K562 (cell line): ENCODE measurements around the gene LSM4. TPM values are rescaled to one million over a fixed set of nuclear protein-coding genes. Genes with fewer than 3 reads are reported as not detected.

Experiments
- ATAC-seq: fragments of 200-7000 bp; cut with Tn5 transposase; 3 replicates; pipeline ENCODE4 v1.9.1; 2020; ENCODE audit warnings: moderate library complexity
- BruUV-seq: library from RNA; stranded (reverse); fragments of 400-500 nt; replicated peaks from 2 replicates; lab custom pipeline; 2021; lab: Mats Ljungman, UMichigan
- CTCF ChIA-PET: fragments of 300-600 bp; formaldehyde crosslinking; extraction: SDS; loops from one replicate; lab custom pipeline; 2021; ENCODE audit warnings: low intra/inter-chr PET ratio; lab: Yijun Ruan, JAX
- POLR2A ChIA-PET: fragments of 300-600, 350-650 bp; sonication (Branson Sonifier 250); formaldehyde crosslinking; extraction: SDS; loops from one replicate; lab custom pipeline; 2021; ENCODE audit warnings: antibody characterized with exemption, inconsistent platforms; lab: Yijun Ruan, JAX
- DNase-seq, 4 experiments: peaks; one replicate each; pipeline versions ENCODE4 v3.0.0 to v3.0.0-alpha.2; 2011 to 2018; ENCODE audit warnings: low spot score in 3 of 4, mixed read lengths in 3 of 4; ENCODE audit errors: extremely low read depth in 1 of 4
- FAIRE-seq: peaks from 2 replicates; lab custom pipeline; 2011; peaks lifted over from hg19 to GRCh38; lab: Jason Lieb, UNC
- H2AFZ ChIP-seq: 2 replicates; pipeline ENCODE4 v1.6.0; 2011; ENCODE audit warnings: low read depth, low read length, control low read depth, inconsistent platforms
- H3K27ac ChIP-seq: fragments of 200-600 bp; 3 replicates; pipeline ENCODE4 v1.8.0; 2011; ENCODE audit warnings: low read depth, mild to moderate bottlenecking, control low read depth, inconsistent platforms, low read length, moderate library complexity, mixed read lengths; ENCODE audit errors: extremely low read depth
- H3K27me3 ChIP-seq, 2 experiments: fragments of 300-600 bp in 1 of 2; 2 replicates in 1 of 2; 3 replicates in 1 of 2; pipeline versions ENCODE4 v1.6.0 to v1.8.0; 2011; ENCODE audit warnings: inconsistent platforms in 2 of 2, low read length in 2 of 2, mild to moderate bottlenecking in 1 of 2, mixed read lengths in 1 of 2, moderate library complexity in 1 of 2; ENCODE audit not compliant: control insufficient read depth in 2 of 2, insufficient read depth in 2 of 2
- H3K36me3 ChIP-seq: fragments of 300-600 bp; 3 replicates; pipeline ENCODE4 v1.8.0; 2011; ENCODE audit warnings: mild to moderate bottlenecking, low read length, inconsistent platforms; ENCODE audit not compliant: control insufficient read depth, insufficient read depth
- H3K4me1 ChIP-seq, 2 experiments: fragments of 200-600 bp in 1 of 2; replicated peaks in 1 of 2; 2 replicates in 1 of 2; 3 replicates in 1 of 2; pipeline versions ENCODE4 v1.5.1 to v1.8.0; 2011; ENCODE audit warnings: inconsistent platforms in 2 of 2, low read length in 2 of 2, mild to moderate bottlenecking in 1 of 2, mixed read lengths in 1 of 2, moderate library complexity in 1 of 2; ENCODE audit not compliant: control insufficient read depth in 2 of 2, insufficient read depth in 2 of 2
- H3K4me2 ChIP-seq: 2 replicates; pipeline ENCODE4 v1.6.1; 2011; ENCODE audit warnings: low read length, control low read depth, inconsistent platforms, mixed read lengths; ENCODE audit not compliant: insufficient read depth
- H3K4me3 ChIP-seq: fragments of 200-600 bp; sonication (generic), shearing (Covaris generic); 2 replicates; pipeline ENCODE4 v1.5.1; 2016; ENCODE audit warnings: control low read depth, inconsistent platforms
- H3K79me2 ChIP-seq: fragments of 200-600 bp; 3 replicates; pipeline ENCODE4 v1.8.0; 2011; ENCODE audit warnings: low read length, inconsistent platforms; ENCODE audit not compliant: control insufficient read depth, insufficient read depth
- H3K9ac ChIP-seq, 2 experiments: 2 replicates each; pipeline versions ENCODE4 v1.6.0 to v1.6.1; 2011; ENCODE audit warnings: low read depth in 2 of 2, low read length in 2 of 2, control low read depth in 1 of 2, inconsistent platforms in 1 of 2, mild to moderate bottlenecking in 1 of 2, mixed read lengths in 1 of 2; ENCODE audit not compliant: insufficient read depth in 1 of 2
- H3K9me1 ChIP-seq: one replicate; pipeline ENCODE4 v1.6.0; 2011; ENCODE audit warnings: inconsistent platforms, mild to moderate bottlenecking, low read length, moderate library complexity; ENCODE audit not compliant: control insufficient read depth, insufficient read depth
- H3K9me3 ChIP-seq: replicated peaks from 2 replicates; pipeline ENCODE4 v1.5.1; 2011; ENCODE audit warnings: low read depth, low read length, inconsistent platforms; ENCODE audit not compliant: control insufficient read depth, insufficient read depth
- H4K20me1 ChIP-seq: replicated peaks from 2 replicates; pipeline ENCODE4 v1.6.1; 2011; ENCODE audit warnings: low read length, inconsistent platforms, mixed read lengths; ENCODE audit not compliant: control insufficient read depth, insufficient read depth
- BACH1 ChIP-seq: fragments of 200-800 bp; sonication (Bioruptor generic); IDR thresholded peaks from 2 replicates; pipeline ENCODE4 v1.6.1; 2016; ENCODE audit warnings: missing genetic modification characterization, missing compliant biosample characterization
- CREB1 ChIP-seq, 2 experiments: sonication (generic) in 1 of 2; formaldehyde crosslinking in 1 of 2; IDR thresholded peaks; 2 replicates each; pipeline versions ENCODE4 v1.6.1 to v1.8.0; 2012 to 2022; ENCODE audit warnings: inconsistent platforms in 1 of 2, mild to moderate bottlenecking in 1 of 2, missing genetic modification reagents in 1 of 2, moderate library complexity in 1 of 2
- FOXK2 ChIP-seq, 2 experiments: fragments of 450-650 bp; IDR thresholded peaks in 1 of 2; conservative IDR thresholded peaks in 1 of 2; 2 replicates each; pipeline ENCODE4 v1.6.1; 2016; ENCODE audit warnings: low read depth in 2 of 2, mild to moderate bottlenecking in 1 of 2
- GATAD2B ChIP-seq: fragments of 450-650 bp; IDR thresholded peaks from 2 replicates; pipeline ENCODE4 v1.6.1; 2017; ENCODE audit warnings: mild to moderate bottlenecking, borderline replicate concordance
- IRF1 ChIP-seq: sonication (generic); formaldehyde crosslinking; IDR thresholded peaks from 2 replicates; pipeline ENCODE4 v1.8.0; 2022; ENCODE audit warnings: missing genetic modification reagents, mild to moderate bottlenecking, borderline replicate concordance
- SIN3A ChIP-seq, 2 experiments: fragments of 150-350 bp in 1 of 2; IDR thresholded peaks; 2 replicates each; pipeline ENCODE4 v1.6.1; 2011 to 2016; ENCODE audit warnings: borderline replicate concordance in 2 of 2, low read depth in 2 of 2, low read length in 2 of 2, mild to moderate bottlenecking in 2 of 2, moderate library complexity in 2 of 2; ENCODE audit not compliant: control insufficient read depth in 1 of 2
- SRSF1 ChIP-seq: fragments of 200-400 bp; formaldehyde crosslinking; IDR thresholded peaks from 2 replicates; pipeline ENCODE4 v1.6.1; 2017; ENCODE audit warnings: mild to moderate bottlenecking, low read depth, low read length, moderate library complexity
- ZBTB40 ChIP-seq, 2 experiments: fragments of 450-650 bp in 1 of 2; sonication (generic) in 1 of 2; formaldehyde crosslinking in 1 of 2; IDR thresholded peaks; 2 replicates each; pipeline versions ENCODE4 v1.7.1 to v1.9.0; 2016 to 2022; ENCODE audit warnings: inconsistent platforms in 1 of 2, mild to moderate bottlenecking in 1 of 2, missing genetic modification reagents in 1 of 2
- ZNF511 ChIP-seq: sonication (generic); formaldehyde crosslinking; IDR thresholded peaks from 2 replicates; pipeline ENCODE4 v1.8.0; 2022; ENCODE audit warnings: mild to moderate bottlenecking, missing genetic modification reagents
- WGBS: fragments of 100-300 bp; shearing (Covaris generic); methylation state at CpG from one replicate; pipeline ENCODE4 v1.1.6; 2016; ENCODE audit warnings: low coverage, mixed read lengths; ENCODE audit not compliant: insufficient coverage; ENCODE audit errors: missing lambda C conversion rate; 5-methylcytosine and 5-hydroxymethylcytosine counted together
- in situ Hi-C: fragments of 300-500 bp; cut with MboI; formaldehyde crosslinking; loops from 4 replicates; pipeline ENCODE4 v1.15.0; 2018; ENCODE audit warnings: inconsistent platforms, mixed read lengths
- intact Hi-C: fragments of 100-400 bp; cut with micrococcal nuclease; formaldehyde crosslinking; loops from 2 replicates; pipeline ENCODE4 v1.14.2; 2022
- polyA plus RNA-seq, 8 experiments: library from polyadenylated mRNA; depleted of rRNA in 4 of 8; stranded (reverse) in 5 of 8; unstranded in 3 of 8; fragments of >200 nt; fragmentation: Nextera tagmentation in 2 of 8; fragmentation: Illumina TruSeq in 1 of 8; extraction: Ambion mirVana in 2 of 8; extraction: Trizol in 1 of 8; gene quantifications; 2 replicates each; pipeline versions ENCODE4 v1.2.1 to v1.2.3, GENCODE V29; 2011 to 2014; ENCODE audit warnings: inconsistent platforms in 1 of 8, missing spikeins in 1 of 8
- total RNA-seq, 7 experiments: library from RNA; depleted of rRNA in 6 of 7; stranded (reverse); fragments of >200 nt in 6 of 7; fragmentation: Illumina TruSeq in 2 of 7; extraction: Trizol in 2 of 7; gene quantifications; 2 replicates each; pipeline versions ENCODE4 v1.2.1 to v1.2.3, GENCODE V29; 2011 to 2021; ENCODE audit warnings: low replicate concordance in 1 of 7

Gene LSM4
- total and polyA plus RNA-seq, 9 of the 15 experiments (the other 6 are each of a cell fraction or from before 2014, with no cell fraction given), result 11.9 to 763 (median 202) TPM

GRCh38 chr19:18322318-18322758 lies 538 bp downstream of the LSM4 start:
- Histone ChIP-seq H3K27me3 (no peaks in the 10 kb centered on the region), H3K9ac (peak overlapping the region; percentile 91 to 97), H2AFZ (peak overlapping the region; percentile 18; the same call in 1 of the 2 replicates), H4K20me1 (no peaks in the 10 kb centered on the region), H3K9me1 (no peaks in the 10 kb centered on the region), H3K9me3 (no peaks in the 10 kb centered on the region), H3K27ac (peak overlapping the region; percentile 89), H3K4me2 (peak overlapping the region; percentile 91), H3K36me3 (peaks cover 36% of the 10 kb centered on the region), H3K79me2 (peaks cover 61% of the 10 kb centered on the region), H3K4me1 (peaks cover 48 to 61% of the 10 kb centered on the region in 2 experiments), H3K4me3 (peak overlapping the region; percentile 69)
- TSS peak; percentile 73 for BruUV-seq
- in situ Hi-C loops, result loop anchor here (5.0 kb wide), 1 partner anchor 45 kb away; no protein-coding TSS in a partner anchor
- POLR2A ChIA-PET, result interaction anchor here (0.6 to 3.8 kb wide), 17 partner anchors 14 to 560 kb away, joined by 3 to 117 read pairs (median 3); partner anchors contain the start of genes GDF15, IQCN and JUND
- ATAC-seq (peak; percentile 78), DNase-seq (peak; percentile 62 to 87 (median 74)), FAIRE-seq (peak; percentile 67)
- 0% methylated on average over 7 of the region's 7 CpGs for WGBS
- CTCF ChIA-PET, result interaction anchor here (0.5 to 0.8 kb wide), 3 partner anchors 19 to 41 kb away, joined by 3 to 4 read pairs (median 3); partner anchors contain the start of gene JUND
- intact Hi-C loops, result loop anchor here (10.0 kb wide), 1 partner anchor 208 kb away; no protein-coding TSS in a partner anchor
- TF ChIP-seq FOXK2 (conservative IDR thresholded peaks at IDR 0.05 in 1 of 2, IDR thresholded peaks at IDR 0.05 in 1 of 2; ENCODE audit: low read depth in 2 of 2) (peak; percentile 38 to 54; a peak in 2 of 4 replicates), BACH1 (tag) (peak; percentile 65; the same call in 1 of the 2 replicates), ZNF511 (CRISPR knock-in tag) (no peak; the same call in 1 of the 2 replicates), SRSF1 (no peak), CREB1 (IDR thresholded peaks at IDR 0.05) (no peak; the same call in 1 of the 2 replicates), CREB1 (CRISPR knock-in tag; IDR thresholded peaks at IDR 0.05) (no peak), GATAD2B (no peak), SIN3A (IDR thresholded peaks at IDR 0.05; ENCODE audit: borderline replicate concordance in 2 of 2, control insufficient read depth in 1 of 2, low read depth in 2 of 2, low read length in 2 of 2) (peak in 1 of 2 experiments; percentile 76; a peak in 1 of 4 replicates), ZBTB40 (IDR thresholded peaks at IDR 0.05) (no peak), ZBTB40 (CRISPR knock-in tag; IDR thresholded peaks at IDR 0.05) (no peak), IRF1 (CRISPR knock-in tag) (0 out of 2 replicates have a peak, but pooled peaks have one; percentile 20)
